SK-N-SH treated with all-trans-retinoic acid at 6 μM for 48 hours (cell line): ENCODE data around the gene NOC4L.

Source experiments
- ATAC-seq: fragments of 200-7000 bp; cut with Tn5 transposase; 3 replicates; pipeline ENCODE4 v1.9.1; 2020; ENCODE audit warnings: mild to moderate bottlenecking, moderate library complexity
- ARNTL ChIP-seq: fragments of 450-650 bp; formaldehyde crosslinking; IDR thresholded peaks from 2 replicates; pipeline ENCODE4 v1.5.0; 2020; ENCODE audit warnings: low read depth, mild to moderate bottlenecking, moderate library complexity, borderline replicate concordance
- BACH2 ChIP-seq: fragments of 250-450 bp; sonication (Bioruptor Pico); IDR thresholded peaks from 2 replicates; pipeline ENCODE4 v1.9.0; 2021; ENCODE audit warnings: mild to moderate bottlenecking, borderline replicate concordance
- CSDC2 ChIP-seq: fragments of 250-450 bp; sonication (Bioruptor Pico); IDR thresholded peaks from 2 replicates; pipeline ENCODE4 v1.5.0; 2020; ENCODE audit warnings: mild to moderate bottlenecking, moderate library complexity
- ESRRG ChIP-seq: fragments of 250-450 bp; sonication (Bioruptor Pico); IDR thresholded peaks from 2 replicates; pipeline ENCODE4 v1.6.1; 2021; ENCODE audit warnings: mild to moderate bottlenecking
- GLIS3 ChIP-seq: fragments of 250-450 bp; sonication (Bioruptor Pico); IDR thresholded peaks from 2 replicates; pipeline ENCODE4 v1.5.0; 2020; ENCODE audit warnings: mild to moderate bottlenecking, moderate library complexity
- ISL1 ChIP-seq: fragments of 250-450 bp; sonication (Bioruptor Pico); IDR thresholded peaks from 2 replicates; pipeline ENCODE4 v2.1.2; 2022; ENCODE audit warnings: mild to moderate bottlenecking, moderate library complexity
- OSR1 ChIP-seq: fragments of 250-450 bp; sonication (Bioruptor Pico); IDR thresholded peaks from 2 replicates; pipeline ENCODE4 v1.8.0; 2022; ENCODE audit warnings: moderate library complexity, mild to moderate bottlenecking, inconsistent platforms
- PPARA ChIP-seq: fragments of 250-450 bp; sonication (Bioruptor Pico); IDR thresholded peaks from 2 replicates; pipeline ENCODE4 v1.5.0; 2020; ENCODE audit warnings: mild to moderate bottlenecking, borderline replicate concordance
- RARB ChIP-seq: fragments of 250-450 bp; sonication (Bioruptor Pico); IDR thresholded peaks from 2 replicates; pipeline ENCODE4 v1.8.0; 2021; ENCODE audit warnings: mild to moderate bottlenecking, moderate library complexity
- SNAI2 ChIP-seq: fragments of 250-450 bp; sonication (Bioruptor Pico); IDR thresholded peaks from 2 replicates; pipeline ENCODE4 v1.5.0; 2020; ENCODE audit warnings: mild to moderate bottlenecking, moderate library complexity
- TCF4 ChIP-seq: fragments of 250-450 bp; sonication (Bioruptor Pico); IDR thresholded peaks from 2 replicates; pipeline ENCODE4 v1.8.0; 2021; ENCODE audit warnings: mild to moderate bottlenecking, moderate library complexity, borderline replicate concordance
- ZC3H10 ChIP-seq: fragments of 250-450 bp; sonication (Bioruptor Pico); IDR thresholded peaks from 2 replicates; pipeline ENCODE4 v1.5.1; 2021; ENCODE audit warnings: mild to moderate bottlenecking, moderate library complexity
- ZFP3 ChIP-seq: fragments of 250-450 bp; sonication (Bioruptor Pico); IDR thresholded peaks from 2 replicates; pipeline ENCODE4 v1.5.0; 2020; ENCODE audit warnings: mild to moderate bottlenecking, moderate library complexity
- ZFP30 ChIP-seq: fragments of 450-650 bp; formaldehyde crosslinking; IDR thresholded peaks from 2 replicates; pipeline ENCODE4 v1.5.0; 2022; ENCODE audit warnings: mild to moderate bottlenecking, moderate library complexity
- ZNF565 ChIP-seq: fragments of 450-650 bp; formaldehyde crosslinking; conservative IDR thresholded peaks from 2 replicates; pipeline ENCODE4 v1.5.0; 2020; ENCODE audit warnings: low read depth, mild to moderate bottlenecking, moderate library complexity
- ZNF8 ChIP-seq: fragments of 450-650 bp; formaldehyde crosslinking; IDR thresholded peaks from 2 replicates; pipeline ENCODE4 v1.5.0; 2020; ENCODE audit warnings: mild to moderate bottlenecking, moderate library complexity
- TF ChIP-seq, protein P1 (sequence below): fragments of 250-450 bp; sonication (Bioruptor Pico); IDR thresholded peaks from 2 replicates; pipeline ENCODE4 v1.8.0; 2020; ENCODE audit warnings: mild to moderate bottlenecking, moderate library complexity, borderline replicate concordance
- TF ChIP-seq, protein P2 (sequence below): fragments of 250-450 bp; sonication (Bioruptor Pico); IDR thresholded peaks from 2 replicates; pipeline ENCODE4 v1.5.0; 2020; ENCODE audit warnings: mild to moderate bottlenecking, moderate library complexity
- TF ChIP-seq, protein P3 (sequence below): fragments of 250-450 bp; sonication (Bioruptor Pico); IDR thresholded peaks from 2 replicates; pipeline ENCODE4 v1.5.1; 2020; ENCODE audit warnings: low read depth, mild to moderate bottlenecking, moderate library complexity
- TF ChIP-seq, protein P4 (sequence below): fragments of 250-450 bp; sonication (Bioruptor Pico); IDR thresholded peaks from 2 replicates; pipeline ENCODE4 v1.5.1; 2021; ENCODE audit warnings: mild to moderate bottlenecking, moderate library complexity

NOC4L gene

DNA sequence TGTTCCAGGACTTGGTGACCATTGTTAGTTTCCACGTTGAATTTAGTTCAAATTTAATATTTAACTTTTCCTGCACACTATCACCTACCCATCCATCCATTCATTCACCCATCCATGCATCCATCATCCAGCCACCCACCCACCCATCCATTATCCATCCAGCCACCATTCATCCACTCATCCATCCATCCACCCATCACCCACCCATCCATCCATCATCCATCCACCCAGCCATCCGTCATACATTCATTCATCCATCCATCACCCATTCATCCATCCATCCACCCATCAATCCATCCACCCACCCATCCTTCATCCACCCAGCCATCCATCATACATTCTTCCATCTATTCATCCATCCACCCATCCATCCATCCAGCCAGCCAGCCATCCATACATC lies 21.8 kb downstream of the NOC4L start:
- no peak for ATAC-seq
- TF ChIP-seq ZC3H10 (no peak), ZFP3 (CRISPR knock-in tag) (no peak), ZNF8 (CRISPR knock-in tag) (no peak), SNAI2 (CRISPR knock-in tag) (no peak), PPARA (CRISPR knock-in tag) (no peak), OSR1 (CRISPR knock-in tag) (no peak), ESRRG (CRISPR knock-in tag) (no peak), ZFP30 (CRISPR knock-in tag) (no peak)
- TF ChIP-seq, protein P1, sequence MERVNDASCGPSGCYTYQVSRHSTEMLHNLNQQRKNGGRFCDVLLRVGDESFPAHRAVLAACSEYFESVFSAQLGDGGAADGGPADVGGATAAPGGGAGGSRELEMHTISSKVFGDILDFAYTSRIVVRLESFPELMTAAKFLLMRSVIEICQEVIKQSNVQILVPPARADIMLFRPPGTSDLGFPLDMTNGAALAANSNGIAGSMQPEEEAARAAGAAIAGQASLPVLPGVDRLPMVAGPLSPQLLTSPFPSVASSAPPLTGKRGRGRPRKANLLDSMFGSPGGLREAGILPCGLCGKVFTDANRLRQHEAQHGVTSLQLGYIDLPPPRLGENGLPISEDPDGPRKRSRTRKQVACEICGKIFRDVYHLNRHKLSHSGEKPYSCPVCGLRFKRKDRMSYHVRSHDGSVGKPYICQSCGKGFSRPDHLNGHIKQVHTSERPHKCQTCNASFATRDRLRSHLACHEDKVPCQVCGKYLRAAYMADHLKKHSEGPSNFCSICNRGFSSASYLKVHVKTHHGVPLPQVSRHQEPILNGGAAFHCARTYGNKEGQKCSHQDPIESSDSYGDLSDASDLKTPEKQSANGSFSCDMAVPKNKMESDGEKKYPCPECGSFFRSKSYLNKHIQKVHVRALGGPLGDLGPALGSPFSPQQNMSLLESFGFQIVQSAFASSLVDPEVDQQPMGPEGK (CRISPR knock-in tag) = no peak
- TF ChIP-seq, protein P2, sequence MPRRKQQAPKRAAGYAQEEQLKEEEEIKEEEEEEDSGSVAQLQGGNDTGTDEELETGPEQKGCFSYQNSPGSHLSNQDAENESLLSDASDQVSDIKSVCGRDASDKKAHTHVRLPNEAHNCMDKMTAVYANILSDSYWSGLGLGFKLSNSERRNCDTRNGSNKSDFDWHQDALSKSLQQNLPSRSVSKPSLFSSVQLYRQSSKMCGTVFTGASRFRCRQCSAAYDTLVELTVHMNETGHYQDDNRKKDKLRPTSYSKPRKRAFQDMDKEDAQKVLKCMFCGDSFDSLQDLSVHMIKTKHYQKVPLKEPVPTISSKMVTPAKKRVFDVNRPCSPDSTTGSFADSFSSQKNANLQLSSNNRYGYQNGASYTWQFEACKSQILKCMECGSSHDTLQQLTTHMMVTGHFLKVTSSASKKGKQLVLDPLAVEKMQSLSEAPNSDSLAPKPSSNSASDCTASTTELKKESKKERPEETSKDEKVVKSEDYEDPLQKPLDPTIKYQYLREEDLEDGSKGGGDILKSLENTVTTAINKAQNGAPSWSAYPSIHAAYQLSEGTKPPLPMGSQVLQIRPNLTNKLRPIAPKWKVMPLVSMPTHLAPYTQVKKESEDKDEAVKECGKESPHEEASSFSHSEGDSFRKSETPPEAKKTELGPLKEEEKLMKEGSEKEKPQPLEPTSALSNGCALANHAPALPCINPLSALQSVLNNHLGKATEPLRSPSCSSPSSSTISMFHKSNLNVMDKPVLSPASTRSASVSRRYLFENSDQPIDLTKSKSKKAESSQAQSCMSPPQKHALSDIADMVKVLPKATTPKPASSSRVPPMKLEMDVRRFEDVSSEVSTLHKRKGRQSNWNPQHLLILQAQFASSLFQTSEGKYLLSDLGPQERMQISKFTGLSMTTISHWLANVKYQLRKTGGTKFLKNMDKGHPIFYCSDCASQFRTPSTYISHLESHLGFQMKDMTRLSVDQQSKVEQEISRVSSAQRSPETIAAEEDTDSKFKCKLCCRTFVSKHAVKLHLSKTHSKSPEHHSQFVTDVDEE (CRISPR knock-in tag) = no peak
- TF ChIP-seq, protein P3, sequence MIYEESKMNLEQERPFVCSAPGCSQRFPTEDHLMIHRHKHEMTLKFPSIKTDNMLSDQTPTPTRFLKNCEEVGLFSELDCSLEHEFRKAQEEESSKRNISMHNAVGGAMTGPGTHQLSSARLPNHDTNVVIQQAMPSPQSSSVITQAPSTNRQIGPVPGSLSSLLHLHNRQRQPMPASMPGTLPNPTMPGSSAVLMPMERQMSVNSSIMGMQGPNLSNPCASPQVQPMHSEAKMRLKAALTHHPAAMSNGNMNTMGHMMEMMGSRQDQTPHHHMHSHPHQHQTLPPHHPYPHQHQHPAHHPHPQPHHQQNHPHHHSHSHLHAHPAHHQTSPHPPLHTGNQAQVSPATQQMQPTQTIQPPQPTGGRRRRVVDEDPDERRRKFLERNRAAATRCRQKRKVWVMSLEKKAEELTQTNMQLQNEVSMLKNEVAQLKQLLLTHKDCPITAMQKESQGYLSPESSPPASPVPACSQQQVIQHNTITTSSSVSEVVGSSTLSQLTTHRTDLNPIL (CRISPR knock-in tag) = no peak

DNA sequence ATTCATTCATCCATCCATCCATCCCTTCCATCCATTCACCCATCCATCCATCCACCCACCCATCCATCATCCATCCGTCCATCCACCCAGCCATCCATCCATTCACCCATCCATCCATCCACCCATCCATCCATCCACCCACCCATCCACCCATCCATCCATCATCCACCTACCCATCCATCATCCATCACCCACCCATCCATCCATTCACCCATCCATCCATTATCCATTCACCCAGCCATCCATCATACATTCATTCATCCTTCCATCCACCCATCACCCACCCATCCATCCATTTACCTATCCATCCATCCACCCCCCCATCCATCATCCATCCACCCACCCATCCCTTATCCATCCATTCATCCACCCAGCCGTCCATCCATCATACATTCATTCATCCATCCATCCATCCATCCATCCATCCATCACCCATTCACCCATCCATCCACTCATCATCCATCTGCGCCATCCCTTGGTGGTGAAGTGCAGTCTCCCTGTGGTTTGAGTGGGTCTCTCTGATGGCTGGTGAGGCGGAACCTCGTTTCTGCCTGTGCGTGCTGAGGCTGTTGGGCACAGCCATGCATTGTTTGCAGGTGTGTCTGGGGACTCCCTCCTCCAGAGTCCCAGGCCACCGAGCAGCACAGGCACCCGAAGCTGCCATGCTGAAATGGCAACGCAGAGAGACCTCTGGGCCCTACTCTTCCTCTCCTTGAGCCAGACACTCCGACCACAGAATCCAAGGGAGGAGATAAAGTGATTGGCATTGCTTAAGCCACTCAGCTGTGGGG lies 22.7 kb downstream of the NOC4L start:
- TF ChIP-seq RARB (CRISPR knock-in tag) (no peak), ZC3H10 (no peak), CSDC2 (no peak), ARNTL (CRISPR knock-in tag) (no peak), ZFP30 (CRISPR knock-in tag) (no peak), TCF4 (CRISPR knock-in tag) (no peak), ESRRG (CRISPR knock-in tag) (no peak), ZFP3 (CRISPR knock-in tag) (no peak), OSR1 (CRISPR knock-in tag) (no peak), ZNF565 (CRISPR knock-in tag) (no peak), ZNF8 (CRISPR knock-in tag) (no peak), GLIS3 (no peak), SNAI2 (CRISPR knock-in tag) (no peak), BACH2 (CRISPR knock-in tag) (no peak), PPARA (CRISPR knock-in tag) (no peak), ISL1 (CRISPR knock-in tag) (no peak)
- TF ChIP-seq, protein P1 (CRISPR knock-in tag) = no peak
- TF ChIP-seq, protein P4, sequence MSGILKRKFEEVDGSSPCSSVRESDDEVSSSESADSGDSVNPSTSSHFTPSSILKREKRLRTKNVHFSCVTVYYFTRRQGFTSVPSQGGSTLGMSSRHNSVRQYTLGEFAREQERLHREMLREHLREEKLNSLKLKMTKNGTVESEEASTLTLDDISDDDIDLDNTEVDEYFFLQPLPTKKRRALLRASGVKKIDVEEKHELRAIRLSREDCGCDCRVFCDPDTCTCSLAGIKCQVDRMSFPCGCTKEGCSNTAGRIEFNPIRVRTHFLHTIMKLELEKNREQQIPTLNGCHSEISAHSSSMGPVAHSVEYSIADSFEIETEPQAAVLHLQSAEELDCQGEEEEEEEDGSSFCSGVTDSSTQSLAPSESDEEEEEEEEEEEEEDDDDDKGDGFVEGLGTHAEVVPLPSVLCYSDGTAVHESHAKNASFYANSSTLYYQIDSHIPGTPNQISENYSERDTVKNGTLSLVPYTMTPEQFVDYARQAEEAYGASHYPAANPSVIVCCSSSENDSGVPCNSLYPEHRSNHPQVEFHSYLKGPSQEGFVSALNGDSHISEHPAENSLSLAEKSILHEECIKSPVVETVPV (CRISPR knock-in tag) = no peak
- TF ChIP-seq, protein P3 (CRISPR knock-in tag) = no peak
- TF ChIP-seq, protein P2 (CRISPR knock-in tag) = no peak
- no peak for ATAC-seq
